ENCODE measurements around the gene ADAM23. TPM values are rescaled to one million over a fixed set of nuclear protein-coding genes. Genes with fewer than 3 reads are reported as not detected.

Gene ADAM23
- total and polyA plus RNA-seq, 2 experiments from 2014 or later, result 11.3 to 13.1 TPM

DNA sequence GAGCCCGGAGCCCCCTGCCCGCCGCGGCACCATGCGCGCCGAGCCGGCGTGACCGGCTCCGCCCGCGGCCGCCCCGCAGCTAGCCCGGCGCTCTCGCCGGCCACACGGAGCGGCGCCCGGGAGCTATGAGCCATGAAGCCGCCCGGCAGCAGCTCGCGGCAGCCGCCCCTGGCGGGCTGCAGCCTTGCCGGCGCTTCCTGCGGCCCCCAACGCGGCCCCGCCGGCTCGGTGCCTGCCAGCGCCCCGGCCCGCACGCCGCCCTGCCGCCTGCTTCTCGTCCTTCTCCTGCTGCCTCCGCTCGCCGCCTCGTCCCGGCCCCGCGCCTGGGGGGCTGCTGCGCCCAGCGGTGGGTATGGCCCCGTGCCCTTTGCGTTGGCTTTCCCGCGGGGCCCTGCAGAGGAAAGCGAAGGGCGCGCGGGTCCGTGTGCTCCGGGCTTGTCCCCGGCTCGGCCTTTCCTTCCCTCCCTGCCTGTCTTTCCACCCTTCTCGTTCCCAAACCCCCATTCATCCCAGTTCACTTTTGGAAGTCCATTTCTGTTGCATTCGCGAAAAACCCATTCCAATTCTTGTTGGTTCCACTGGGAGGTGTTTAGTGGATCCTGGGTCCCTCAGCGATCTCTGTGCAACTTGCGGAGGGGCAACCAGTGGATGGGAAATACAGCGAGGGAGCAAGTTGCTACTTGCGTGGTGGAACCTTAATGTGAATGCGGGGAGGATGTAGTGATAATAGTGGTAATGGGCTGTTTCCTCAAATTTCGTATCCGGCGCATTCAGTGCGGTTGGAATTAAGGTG lies 599 bp downstream of the ADAM23 start:
- no peak overlapping the region for H3K27ac ChIP-seq
- H3K27me3 ChIP-seq, result peaks cover 37% of the 10 kb centered on the region
- H3K9me3 ChIP-seq (ENCODE audit: low read depth), result no peaks in the 10 kb centered on the region
- TF ChIP-seq, protein P1, sequence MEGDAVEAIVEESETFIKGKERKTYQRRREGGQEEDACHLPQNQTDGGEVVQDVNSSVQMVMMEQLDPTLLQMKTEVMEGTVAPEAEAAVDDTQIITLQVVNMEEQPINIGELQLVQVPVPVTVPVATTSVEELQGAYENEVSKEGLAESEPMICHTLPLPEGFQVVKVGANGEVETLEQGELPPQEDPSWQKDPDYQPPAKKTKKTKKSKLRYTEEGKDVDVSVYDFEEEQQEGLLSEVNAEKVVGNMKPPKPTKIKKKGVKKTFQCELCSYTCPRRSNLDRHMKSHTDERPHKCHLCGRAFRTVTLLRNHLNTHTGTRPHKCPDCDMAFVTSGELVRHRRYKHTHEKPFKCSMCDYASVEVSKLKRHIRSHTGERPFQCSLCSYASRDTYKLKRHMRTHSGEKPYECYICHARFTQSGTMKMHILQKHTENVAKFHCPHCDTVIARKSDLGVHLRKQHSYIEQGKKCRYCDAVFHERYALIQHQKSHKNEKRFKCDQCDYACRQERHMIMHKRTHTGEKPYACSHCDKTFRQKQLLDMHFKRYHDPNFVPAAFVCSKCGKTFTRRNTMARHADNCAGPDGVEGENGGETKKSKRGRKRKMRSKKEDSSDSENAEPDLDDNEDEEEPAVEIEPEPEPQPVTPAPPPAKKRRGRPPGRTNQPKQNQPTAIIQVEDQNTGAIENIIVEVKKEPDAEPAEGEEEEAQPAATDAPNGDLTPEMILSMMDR (IDR thresholded peaks at IDR 0.05; ENCODE audit: low read depth, low read length), result no peak
- peak; percentile 48 to 81 for DNase-seq (ENCODE audit: low read depth in 1 of 2, low spot score in 1 of 2)
- peak overlapping the region; percentile 82 for H3K4me3 ChIP-seq
- H3K4me1 ChIP-seq (ENCODE audit: low read depth), result peaks cover 16% of the 10 kb centered on the region
- no peaks in the 10 kb centered on the region for H3K36me3 ChIP-seq

DNA sequence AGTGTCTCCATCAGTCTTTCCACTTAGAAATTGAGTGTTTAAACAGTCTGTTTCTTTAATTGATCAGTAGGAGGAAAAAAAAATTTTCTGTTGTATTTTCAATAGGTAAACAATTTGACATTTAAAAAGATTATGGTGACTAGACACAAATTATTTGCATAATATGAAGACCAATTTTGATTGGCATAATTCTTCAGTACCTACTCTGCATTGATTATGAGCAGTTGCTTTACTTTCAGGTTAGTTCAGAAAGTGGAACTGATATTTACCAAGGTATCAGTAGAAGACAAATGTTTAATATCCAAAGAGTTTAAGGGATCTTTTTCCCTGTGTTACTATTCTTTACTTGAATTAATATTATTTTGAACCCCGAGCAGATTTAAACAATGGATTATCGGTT lies 2.6 kb downstream of the ADAM23 start:
- TF ChIP-seq, protein P1 (IDR thresholded peaks at IDR 0.05; ENCODE audit: low read depth, low read length), result no peak
- Histone ChIP-seq H3K9me3 (ENCODE audit: low read depth) (no peaks in the 10 kb centered on the region), H3K27me3 (peaks cover 29% of the 10 kb centered on the region), H3K36me3 (no peaks in the 10 kb centered on the region), H3K4me1 (ENCODE audit: low read depth) (peaks cover 16% of the 10 kb centered on the region), H3K4me3 (no peak overlapping the region), H3K27ac (no peak overlapping the region)
- DNase-seq (ENCODE audit: low read depth in 1 of 2, low spot score in 1 of 2), result no peak

DNA sequence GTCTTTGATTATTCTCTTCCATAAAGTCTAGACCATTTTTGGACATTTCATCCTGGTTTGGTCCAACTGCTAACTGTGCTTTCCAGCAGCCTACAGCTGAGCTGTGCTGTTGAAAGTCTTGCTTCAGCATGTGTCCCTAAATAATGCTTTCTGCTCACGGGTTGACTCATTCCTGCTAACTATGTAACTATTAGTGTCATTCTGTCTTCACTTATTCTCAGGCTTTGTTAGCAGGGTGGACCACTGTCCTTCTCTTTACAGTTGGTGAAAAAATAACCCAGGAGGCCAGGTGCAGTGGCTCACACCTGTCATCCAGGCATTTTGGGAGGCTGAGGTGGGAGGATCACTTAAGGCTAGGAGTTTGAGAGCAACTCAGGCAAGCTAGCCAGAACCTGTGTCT lies 8.9 kb downstream of the ADAM23 start:
- DNase-seq (ENCODE audit: low read depth in 1 of 2, low spot score in 1 of 2), result no peak
- H3K27ac ChIP-seq, result no peak overlapping the region
- no peaks in the 10 kb centered on the region for H3K9me3 ChIP-seq (ENCODE audit: low read depth)
- H3K4me3 ChIP-seq, result no peak overlapping the region
- no peaks in the 10 kb centered on the region for H3K27me3 ChIP-seq
- peaks cover 11% of the 10 kb centered on the region for H3K4me1 ChIP-seq (ENCODE audit: low read depth)
- H3K36me3 ChIP-seq, result no peaks in the 10 kb centered on the region
- TF ChIP-seq, protein P1 (IDR thresholded peaks at IDR 0.05; ENCODE audit: low read depth, low read length), result no peak

DNA sequence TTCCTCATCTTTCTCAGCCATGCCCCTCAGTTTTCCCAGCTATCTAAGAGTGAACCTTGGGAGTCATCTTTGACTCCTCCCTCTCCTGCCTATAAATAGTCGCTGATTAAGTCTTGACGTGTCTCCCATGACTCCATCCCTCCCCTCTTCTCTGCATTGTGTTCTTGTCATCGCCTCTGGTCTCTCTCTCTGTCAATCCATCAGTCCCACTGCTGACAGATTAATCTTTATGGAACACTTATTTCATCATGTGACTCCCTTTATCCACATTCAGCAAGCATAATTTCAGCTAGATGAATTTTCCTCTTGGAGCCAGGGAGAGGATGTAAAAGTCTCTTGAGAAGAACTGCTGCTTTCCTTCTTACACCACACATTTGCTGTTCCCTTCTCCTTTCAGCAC lies 9.4 kb downstream of the ADAM23 start:
- Histone ChIP-seq H3K27ac (peak overlapping the region; percentile 49), H3K36me3 (no peaks in the 10 kb centered on the region), H3K9me3 (ENCODE audit: low read depth) (no peaks in the 10 kb centered on the region), H3K4me3 (no peak overlapping the region), H3K27me3 (no peaks in the 10 kb centered on the region), H3K4me1 (ENCODE audit: low read depth) (peaks cover 6% of the 10 kb centered on the region)
- DNase-seq (ENCODE audit: low read depth in 1 of 2, low spot score in 1 of 2), result peak in 1 of 2 donors; percentile 2
- TF ChIP-seq, protein P1 (IDR thresholded peaks at IDR 0.05; ENCODE audit: low read depth, low read length), result no peak

DNA sequence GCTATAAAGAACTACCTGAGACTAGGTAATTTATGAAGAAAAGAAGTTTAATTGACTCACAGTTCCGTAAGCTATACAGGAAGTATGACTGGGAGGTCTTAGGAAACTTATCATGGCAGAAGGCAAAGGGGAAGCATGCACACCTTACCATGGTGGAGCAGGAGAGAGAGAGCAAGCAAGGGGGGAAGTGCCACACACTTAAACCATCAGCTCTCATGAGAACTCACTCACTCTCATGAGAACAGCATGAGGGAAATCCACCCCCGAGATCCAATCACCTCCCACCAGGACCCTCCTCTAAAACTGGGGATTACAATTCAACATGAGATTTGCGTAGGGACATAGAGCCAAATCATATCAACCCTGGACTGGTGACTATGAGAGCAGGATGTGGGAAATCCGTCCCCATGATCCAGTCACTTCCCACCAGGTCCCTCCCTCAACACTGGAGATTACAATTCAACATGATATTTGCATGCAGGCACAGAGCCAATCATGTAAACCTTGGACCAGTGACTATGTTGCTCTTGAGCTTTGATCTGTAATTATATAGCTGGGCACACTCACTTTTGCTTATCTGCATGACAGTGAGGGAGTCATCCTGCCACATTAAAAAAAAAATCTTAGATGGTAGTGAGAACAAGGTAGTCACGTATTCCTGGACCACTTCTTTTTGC lies 12.9 kb downstream of the ADAM23 start:
- Histone ChIP-seq H3K27me3 (no peaks in the 10 kb centered on the region), H3K36me3 (no peaks in the 10 kb centered on the region), H3K4me1 (ENCODE audit: low read depth) (peaks cover 3% of the 10 kb centered on the region), H3K9me3 (ENCODE audit: low read depth) (no peaks in the 10 kb centered on the region), H3K27ac (no peak overlapping the region), H3K4me3 (no peak overlapping the region)
- no peak for DNase-seq (ENCODE audit: low read depth in 1 of 2, low spot score in 1 of 2)
- TF ChIP-seq, protein P1 (IDR thresholded peaks at IDR 0.05; ENCODE audit: low read depth, low read length), result no peak
